Endothelial cell of umbilical vein (primary cell): ENCODE data around the gene CELF2. TPM values are rescaled to one million over a fixed set of nuclear protein-coding genes. Genes with fewer than 3 reads are reported as not detected.

Experiments
- BruUV-seq: library from RNA; stranded (reverse); fragments of 400-500 nt; replicated peaks from 2 replicates; lab custom pipeline; 2021; lab: Mats Ljungman, UMichigan
- CTCF ChIA-PET: fragments of 300-600, 350-600 bp; sonication (Branson Sonifier 250); formaldehyde crosslinking; loops from one replicate; lab custom pipeline; 2021; ENCODE audit warnings: antibody characterized with exemption, inconsistent platforms; lab: Charles Lee
- POLR2A ChIA-PET: fragments of 300-600, 350-600 bp; sonication (Branson Sonifier 250); formaldehyde crosslinking; loops from one replicate; lab custom pipeline; 2021; ENCODE audit warnings: antibody characterized with exemption, inconsistent platforms; lab: Charles Lee
- DNase-seq: peaks from one replicate; pipeline ENCODE4 v3.0.0-alpha.2; 2011; ENCODE audit warnings: low read depth, low spot score
- FAIRE-seq: peaks from 2 replicates; lab custom pipeline; 2011; peaks lifted over from hg19 to GRCh38; lab: Jason Lieb, UNC
- H2AFZ ChIP-seq: 2 replicates; pipeline ENCODE4 v1.6.0; 2012; ENCODE audit warnings: low read depth, low read length, control low read depth, inconsistent platforms
- H3K27ac ChIP-seq: 2 replicates; pipeline ENCODE4 v1.5.1; 2011; ENCODE audit warnings: low read depth, mild to moderate bottlenecking, control low read depth, low read length, moderate library complexity; ENCODE audit not compliant: insufficient read depth
- H3K27me3 ChIP-seq, 2 experiments: 2 replicates each; pipeline versions ENCODE4 v1.6.0 to v1.6.1; 2011; ENCODE audit warnings: low read length in 2 of 2, mixed read lengths in 1 of 2; ENCODE audit not compliant: control insufficient read depth in 2 of 2, insufficient read depth in 2 of 2
- H3K36me3 ChIP-seq, 2 experiments: 2 replicates in 1 of 2; 3 replicates in 1 of 2; pipeline ENCODE4 v1.5.1; 2011; ENCODE audit warnings: low read length in 2 of 2, mild to moderate bottlenecking in 1 of 2, moderate library complexity in 1 of 2; ENCODE audit not compliant: control insufficient read depth in 2 of 2, insufficient read depth in 2 of 2; ENCODE audit errors: extremely low read depth in 1 of 2
- H3K4me1 ChIP-seq: 3 replicates; pipeline ENCODE4 v1.5.1; 2011; ENCODE audit warnings: mild to moderate bottlenecking, low read length; ENCODE audit not compliant: control insufficient read depth, insufficient read depth; ENCODE audit errors: extremely low read depth
- H3K4me2 ChIP-seq: 2 replicates; pipeline ENCODE4 v1.6.1; 2011; ENCODE audit warnings: low read length, control low read depth, mixed read lengths; ENCODE audit not compliant: insufficient read depth
- H3K4me3 ChIP-seq, 3 experiments: fragments of 200-600 bp in 1 of 3; sonication (generic), shearing (Covaris generic) in 1 of 3; replicated peaks in 1 of 3; 2 replicates each; pipeline ENCODE4 v1.5.1; 2011 to 2016; ENCODE audit warnings: control low read depth in 3 of 3, low read length in 3 of 3, mild to moderate bottlenecking in 2 of 3, inconsistent platforms in 1 of 3, low read depth in 1 of 3, moderate library complexity in 1 of 3; ENCODE audit not compliant: insufficient read depth in 1 of 3
- H3K79me2 ChIP-seq: 2 replicates; pipeline ENCODE4 v1.6.0; 2012; ENCODE audit warnings: low read length, inconsistent platforms; ENCODE audit not compliant: control insufficient read depth, insufficient read depth
- H3K9ac ChIP-seq: replicated peaks from 2 replicates; pipeline ENCODE3; 2011; ENCODE audit warnings: low read length, control low read depth; ENCODE audit not compliant: insufficient read depth; ENCODE audit errors: extremely low read depth
- H3K9me1 ChIP-seq: replicated peaks from 3 replicates; pipeline ENCODE4 v1.6.0; 2011; ENCODE audit warnings: mild to moderate bottlenecking, low read length; ENCODE audit not compliant: control insufficient read depth, insufficient read depth; ENCODE audit errors: extremely low read depth
- H3K9me3 ChIP-seq: replicated peaks from 2 replicates; pipeline ENCODE4 v1.5.1; 2012; ENCODE audit warnings: low read length, inconsistent platforms; ENCODE audit not compliant: control insufficient read depth, insufficient read depth
- H4K20me1 ChIP-seq: replicated peaks from 2 replicates; pipeline ENCODE3; 2011; ENCODE audit warnings: mild to moderate bottlenecking, low read length; ENCODE audit not compliant: control insufficient read depth, insufficient read depth; ENCODE audit errors: extremely low read depth
- CTCF ChIP-seq, 2 donors: IDR thresholded peaks; 1 replicate in 1 of 2; 2 replicates in 1 of 2; pipeline ENCODE4 v1.5.1; 2011; ENCODE audit warnings: low read length in 2 of 2, mild to moderate bottlenecking in 2 of 2, moderate library complexity in 2 of 2, control low read depth in 1 of 2, inconsistent platforms in 1 of 2, low read depth in 1 of 2; ENCODE audit not compliant: insufficient read depth in 1 of 2; ENCODE audit errors: extremely low read depth in 1 of 2
- FOS ChIP-seq: IDR thresholded peaks from 2 replicates; pipeline ENCODE4 v1.6.1; 2011; ENCODE audit warnings: mild to moderate bottlenecking, low read length, moderate library complexity, borderline replicate concordance; ENCODE audit not compliant: insufficient read depth
- JUN ChIP-seq: IDR thresholded peaks from 2 replicates; pipeline ENCODE4 v1.6.1; 2011; ENCODE audit warnings: borderline replicate concordance, low read depth; ENCODE audit not compliant: insufficient read length, insufficient read depth
- MYC ChIP-seq: IDR thresholded peaks from one replicate; pipeline ENCODE4 v1.6.1; 2011; ENCODE audit warnings: mild to moderate bottlenecking, low read depth, low read length
- POLR2A ChIP-seq: IDR thresholded peaks from 2 replicates; pipeline ENCODE4 v1.6.1; 2012; ENCODE audit warnings: low read depth, mild to moderate bottlenecking, control low read depth, low read length
- POLR2AphosphoS5 ChIP-seq: IDR thresholded peaks from 2 replicates; pipeline ENCODE4 v1.6.1; 2012; ENCODE audit warnings: low read depth, mild to moderate bottlenecking, control low read depth, low read length, moderate library complexity; ENCODE audit not compliant: insufficient read depth
- dilution Hi-C: fragments of 300-500 bp; cut with MboI; formaldehyde crosslinking; loops from one replicate; pipeline ENCODE4 v1.15.0; 2019; ENCODE audit warnings: low sequenced_read_pairs; ENCODE audit not compliant: extremely low pct_ligation_motif_present
- intact Hi-C: fragments of 100-400 bp; cut with micrococcal nuclease; formaldehyde crosslinking; loops from one replicate; pipeline ENCODE4 v1.10.0; 2022
- polyA plus RNA-seq, 4 experiments: library from polyadenylated mRNA; depleted of rRNA in 3 of 4; stranded (reverse) in 3 of 4; unstranded in 1 of 4; fragments of >200 nt; gene quantifications; 2 replicates each; pipeline versions ENCODE4 v1.2.1 to v1.2.3, GENCODE V29; 2011 to 2012; ENCODE audit warnings: missing spikeins in 1 of 4
- total RNA-seq: library from RNA; stranded (reverse); gene quantifications from 2 replicates; pipeline ENCODE4 v1.2.3, GENCODE V29; 2021

CELF2 gene
- total and polyA plus RNA-seq, 2 donors (not counting 3 experiments of a cell fraction or from before 2014, with no cell fraction given), result 21.6 to 42.6 TPM

GRCh38 chr10:11193001-11193551, 175.4 kb downstream of the CELF2 start:
- no peaks in the 10 kb centered on the region for H3K4me1 ChIP-seq
- DNase-seq (no peak), FAIRE-seq (no peak)
- no peaks in the 10 kb centered on the region for H3K36me3 ChIP-seq
- H3K9me1 ChIP-seq, result no peaks in the 10 kb centered on the region
- no peak overlapping the region for H2AFZ ChIP-seq
- POLR2A ChIA-PET, result no interaction called here
- no peaks in the 10 kb centered on the region for H3K27me3 ChIP-seq
- intact Hi-C loops (no loop called here), dilution Hi-C loops (no loop called here)
- CTCF ChIA-PET, result no interaction called here
- H3K9ac ChIP-seq, result no peak overlapping the region
- TF ChIP-seq FOS (no peak), POLR2A (no peak)
- no peaks in the 10 kb centered on the region for H3K9me3 ChIP-seq
- no TSS peak for BruUV-seq
- no peak overlapping the region for H3K4me2 ChIP-seq
- no peak overlapping the region for H3K4me3 ChIP-seq
- H3K27ac ChIP-seq, result no peak overlapping the region
- no peaks in the 10 kb centered on the region for H4K20me1 ChIP-seq
- no peaks in the 10 kb centered on the region for H3K79me2 ChIP-seq

- Histone ChIP-seq H3K9me3 (no peaks in the 10 kb centered on the region), H3K4me3 (no peak overlapping the region), H3K27me3 (no peaks in the 10 kb centered on the region), H3K4me2 (no peak overlapping the region), H3K9me1 (no peaks in the 10 kb centered on the region), H3K79me2 (no peaks in the 10 kb centered on the region), H3K4me1 (no peaks in the 10 kb centered on the region), H3K36me3 (no peaks in the 10 kb centered on the region), H4K20me1 (no peaks in the 10 kb centered on the region), H3K27ac (no peak overlapping the region), H2AFZ (no peak overlapping the region), H3K9ac (no peak overlapping the region)
- TF ChIP-seq POLR2AphosphoS5, result no peak
- no peak for TF ChIP-seq FOS
- no peak for TF ChIP-seq MYC
- TF ChIP-seq CTCF (IDR thresholded peaks at IDR 0.05; ENCODE audit: extremely low read depth in 1 of 2, insufficient read depth in 1 of 2, low read depth in 1 of 2, low read length in 2 of 2), result no peak
- TF ChIP-seq JUN, result no peak
- TF ChIP-seq POLR2A, result no peak
- dilution Hi-C loops (no loop called here), intact Hi-C loops (no loop called here)
- DNase-seq, result no peak
- ChIA-PET POLR2A (no interaction called here), CTCF (no interaction called here)
- no TSS peak for BruUV-seq
- FAIRE-seq, result no peak
These were observed 177.4 kb downstream of the CELF2 start for GRCh38 chr10:11194859-11195586.
